Activated B cell treated with CpG ODN at 0.5 μM for 24 hours (primary cell): ENCODE measurements around the gene IFNAR1. TPM values are rescaled to one million over a fixed set of nuclear protein-coding genes. Genes with fewer than 3 reads are reported as not detected.

Source experiments
- ATAC-seq: fragments of 200-7000 bp; cut with Tn5 transposase; one replicate; pipeline ENCODE4 v1.10.0; 2021; ENCODE audit warnings: low read depth, mild to moderate bottlenecking, moderate library complexity
- CTCF ChIA-PET: fragments of 350-600 bp; sonication (Branson Sonifier 250); formaldehyde crosslinking; loops from one replicate; lab custom pipeline; 2021; ENCODE audit warnings: antibody characterized with exemption; lab: Charles Lee
- POLR2A ChIA-PET: fragments of 350-600 bp; sonication (Branson Sonifier 250); formaldehyde crosslinking; loops from one replicate; lab custom pipeline; 2021; ENCODE audit warnings: antibody characterized with exemption; lab: Charles Lee
- DNase-seq: peaks from one replicate; pipeline ENCODE4 v3.0.0; 2022
- H3K27ac Mint-ChIP-seq: one replicate; pipeline ENCODE4 v1.8.0; 2020; ENCODE audit warnings: mixed read lengths
- H3K27me3 Mint-ChIP-seq: one replicate; pipeline ENCODE4 v1.8.0; 2021; ENCODE audit warnings: mixed read lengths
- H3K36me3 Mint-ChIP-seq: one replicate; pipeline ENCODE4 v1.8.0; 2021; ENCODE audit warnings: low read depth, mixed read lengths
- H3K4me1 Mint-ChIP-seq: one replicate; pipeline ENCODE4 v1.8.0; 2021; ENCODE audit warnings: mixed read lengths
- H3K4me3 Mint-ChIP-seq: one replicate; pipeline ENCODE4 v1.8.0; 2020; ENCODE audit warnings: mild to moderate bottlenecking, mixed read lengths
- H3K9me3 Mint-ChIP-seq: one replicate; pipeline ENCODE4 v1.8.0; 2020; ENCODE audit warnings: mixed read lengths
- CTCF ChIP-seq: fragments of 200-600 bp; IDR thresholded peaks from one replicate; pipeline ENCODE4 v1.8.0; 2022; ENCODE audit warnings: antibody characterized with exemption, mild to moderate bottlenecking
- intact Hi-C: fragments of 100-400 bp; cut with micrococcal nuclease; formaldehyde crosslinking; loops from one replicate; pipeline ENCODE4 v1.15.1; 2024
- total RNA-seq: library from RNA; stranded (reverse); gene quantifications from 2 replicates; pipeline ENCODE4 v1.2.3, GENCODE V29; 2022

Gene IFNAR1
- total RNA-seq, 1 donor from 2014 or later, result 34.5 TPM

- no peaks in the 10 kb centered on the region for H3K9me3 Mint-ChIP-seq
- no peak for TF ChIP-seq CTCF
- peaks cover 15% of the 10 kb centered on the region for H3K36me3 Mint-ChIP-seq
- ChIA-PET CTCF (interaction anchor here (0.7 to 2.0 kb wide), 11 partner anchors 26 to 127 kb away, joined by 3 to 20 read pairs (median 6); partner anchors contain the start of gene IL10RB), POLR2A (interaction anchor here (0.6 to 2.2 kb wide), 44 partner anchors 7 to 613 kb away, joined by 3 to 54 read pairs (median 7); partner anchors contain the start of genes IFNGR2, IL10RB and TMEM50B)
- peaks cover 41% of the 10 kb centered on the region for H3K4me1 Mint-ChIP-seq
- no peak for DNase-seq
- no peak overlapping the region for H3K27ac Mint-ChIP-seq
- intact Hi-C loops, result loop anchor here (1.0 to 2.0 kb wide), 5 partner anchors 15 to 217 kb away; partner anchors contain the start of genes GART, IFNGR2, SON and TMEM50B
- H3K27me3 Mint-ChIP-seq, result no peaks in the 10 kb centered on the region
- ATAC-seq, result peak; percentile 43
- H3K4me3 Mint-ChIP-seq, result no peak overlapping the region
These were observed 675 bp downstream of the IFNAR1 start for GRCh38 chr21:33325222-33326067.

- ChIA-PET POLR2A (no interaction called here), CTCF (no interaction called here)
- peaks cover 60% of the 10 kb centered on the region for H3K4me1 Mint-ChIP-seq
- intact Hi-C loops, result no loop called here
- H3K36me3 Mint-ChIP-seq, result peaks cover 24% of the 10 kb centered on the region
- DNase-seq (no peak), ATAC-seq (no peak)
- no peak for TF ChIP-seq CTCF
- H3K4me3 Mint-ChIP-seq, result peak overlapping the region; percentile 41
- H3K9me3 Mint-ChIP-seq, result peaks cover 2% of the 10 kb centered on the region
- H3K27me3 Mint-ChIP-seq, result no peaks in the 10 kb centered on the region
- peak overlapping the region; percentile 53 for H3K27ac Mint-ChIP-seq
These were observed 2.6 kb downstream of the IFNAR1 start for GRCh38 chr21:33327326-33327725.

GRCh38 chr21:33327792-33328433 lies 3.1 kb downstream of the IFNAR1 start:
- ChIA-PET CTCF (interaction anchor here (0.8 kb wide), 1 partner anchor 131 kb away, joined by 3 read pairs; no protein-coding TSS in a partner anchor), POLR2A (interaction anchor here (1.2 kb wide), 2 partner anchors 61 to 90 kb away, joined by 3 read pairs; partner anchors contain the start of gene IL10RB)
- peaks cover 6% of the 10 kb centered on the region for H3K9me3 Mint-ChIP-seq
- intact Hi-C loops, result no loop called here
- peak overlapping the region; percentile 41 for H3K4me3 Mint-ChIP-seq
- peak overlapping the region; percentile 53 for H3K27ac Mint-ChIP-seq
- H3K36me3 Mint-ChIP-seq, result peaks cover 29% of the 10 kb centered on the region
- H3K4me1 Mint-ChIP-seq, result peaks cover 66% of the 10 kb centered on the region
- ATAC-seq (no peak), DNase-seq (no peak)
- H3K27me3 Mint-ChIP-seq, result no peaks in the 10 kb centered on the region
- no peak for TF ChIP-seq CTCF

- peaks cover 84% of the 10 kb centered on the region for H3K4me1 Mint-ChIP-seq
- DNase-seq, result no peak
- H3K27ac Mint-ChIP-seq, result peak overlapping the region; percentile 89
- H3K36me3 Mint-ChIP-seq, result peaks cover 42% of the 10 kb centered on the region
- H3K4me3 Mint-ChIP-seq, result no peak overlapping the region
- CTCF ChIA-PET, result interaction anchor here (0.8 to 2.2 kb wide), 8 partner anchors 9 to 258 kb away, joined by 3 to 17 read pairs (median 4); partner anchors contain the start of gene DONSON
- TF ChIP-seq CTCF, result no peak
- POLR2A ChIA-PET, result interaction anchor here (0.8 to 3.1 kb wide), 4 partner anchors 9 to 69 kb away, joined by 4 to 14 read pairs (median 7); no protein-coding TSS in a partner anchor
- H3K9me3 Mint-ChIP-seq, result peaks cover 10% of the 10 kb centered on the region
- ATAC-seq, result peak; percentile 30
- H3K27me3 Mint-ChIP-seq, result no peaks in the 10 kb centered on the region
- intact Hi-C loops, result no loop called here
These were observed 6.0 kb downstream of the IFNAR1 start for GRCh38 chr21:33330726-33331125.
